ENCODE data around the gene IFNL4. TPM values are rescaled to one million over a fixed set of nuclear protein-coding genes. Genes with fewer than 3 reads are reported as not detected.

Gene IFNL4
- total and polyA plus RNA-seq, 2 donors from 2014 or later = not detected

DNA sequence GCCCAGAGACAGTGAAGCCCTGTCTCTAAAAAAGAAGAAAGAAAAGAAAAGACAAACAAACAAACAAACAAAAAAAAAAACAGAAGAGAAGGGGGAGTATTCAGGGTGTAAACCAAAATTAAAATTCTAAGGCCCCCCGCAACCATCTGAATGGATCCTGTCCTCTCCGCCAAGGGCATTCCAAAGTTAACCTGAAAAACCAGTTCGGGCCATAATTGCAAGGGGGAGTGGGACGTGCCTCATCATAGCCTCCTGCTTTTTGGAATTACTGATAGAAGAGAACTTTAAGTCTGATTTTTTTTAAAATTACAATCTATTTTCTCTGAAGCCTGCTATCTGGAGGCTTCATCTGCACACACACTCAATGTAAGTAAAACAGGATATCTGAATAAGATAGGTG lies 13.8 kb upstream of the IFNL4 start:
- H3K9ac ChIP-seq (ENCODE audit: low read length in 3 of 3) = no peak overlapping the region
- no peaks in the 10 kb centered on the region for H3K4me1 ChIP-seq (ENCODE audit: control insufficient read depth in 2 of 3, insufficient read depth in 2 of 3, low read depth in 1 of 3, low read length in 3 of 3)
- no peak overlapping the region for H3K27ac ChIP-seq (ENCODE audit: low read depth in 2 of 2, low read length in 2 of 2)
- TF ChIP-seq, protein P1, sequence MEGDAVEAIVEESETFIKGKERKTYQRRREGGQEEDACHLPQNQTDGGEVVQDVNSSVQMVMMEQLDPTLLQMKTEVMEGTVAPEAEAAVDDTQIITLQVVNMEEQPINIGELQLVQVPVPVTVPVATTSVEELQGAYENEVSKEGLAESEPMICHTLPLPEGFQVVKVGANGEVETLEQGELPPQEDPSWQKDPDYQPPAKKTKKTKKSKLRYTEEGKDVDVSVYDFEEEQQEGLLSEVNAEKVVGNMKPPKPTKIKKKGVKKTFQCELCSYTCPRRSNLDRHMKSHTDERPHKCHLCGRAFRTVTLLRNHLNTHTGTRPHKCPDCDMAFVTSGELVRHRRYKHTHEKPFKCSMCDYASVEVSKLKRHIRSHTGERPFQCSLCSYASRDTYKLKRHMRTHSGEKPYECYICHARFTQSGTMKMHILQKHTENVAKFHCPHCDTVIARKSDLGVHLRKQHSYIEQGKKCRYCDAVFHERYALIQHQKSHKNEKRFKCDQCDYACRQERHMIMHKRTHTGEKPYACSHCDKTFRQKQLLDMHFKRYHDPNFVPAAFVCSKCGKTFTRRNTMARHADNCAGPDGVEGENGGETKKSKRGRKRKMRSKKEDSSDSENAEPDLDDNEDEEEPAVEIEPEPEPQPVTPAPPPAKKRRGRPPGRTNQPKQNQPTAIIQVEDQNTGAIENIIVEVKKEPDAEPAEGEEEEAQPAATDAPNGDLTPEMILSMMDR (IDR thresholded peaks at IDR 0.05; ENCODE audit: borderline replicate concordance, extremely low read depth, insufficient read depth) = no peak
- intact Hi-C loops (cut with DNase I) = no loop called here
- no peaks in the 10 kb centered on the region for H3K9me3 ChIP-seq (ENCODE audit: control insufficient read depth in 2 of 3, insufficient read depth in 1 of 3, low read length in 3 of 3)
- H3K4me3 ChIP-seq (ENCODE audit: low read length in 3 of 3) = no peak overlapping the region
- no peaks in the 10 kb centered on the region for H3K36me3 ChIP-seq (ENCODE audit: control insufficient read depth in 2 of 3, insufficient read depth in 3 of 3, low read length in 3 of 3)
- FAIRE-seq (no peak), DNase-seq (peak in 1 of 5 donors; percentile 31)
- H3K27me3 ChIP-seq (ENCODE audit: control insufficient read depth, insufficient read depth, low read length) = peaks cover 22% of the 10 kb centered on the region

DNA sequence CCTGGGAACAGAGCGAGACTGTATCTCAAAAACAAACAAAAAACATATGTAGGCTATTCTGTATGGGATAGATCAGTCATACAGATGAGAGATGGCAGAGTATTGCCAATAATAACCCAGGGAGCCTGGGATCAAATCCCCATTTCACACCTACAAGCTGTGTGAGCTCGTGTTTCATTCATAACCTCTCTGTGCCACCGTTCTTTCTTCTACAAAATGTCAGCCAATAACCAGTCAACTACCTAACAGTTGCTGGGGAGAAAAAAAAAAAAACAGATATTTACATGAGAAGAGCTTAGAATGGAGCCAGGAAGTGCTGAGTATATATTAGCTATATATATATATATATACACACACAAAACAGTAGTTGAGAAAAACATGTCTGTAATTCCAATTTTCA lies 13.0 kb upstream of the IFNL4 start:
- Histone ChIP-seq H3K9me3 (ENCODE audit: control insufficient read depth in 2 of 3, insufficient read depth in 1 of 3, low read length in 3 of 3) (no peaks in the 10 kb centered on the region), H3K4me1 (ENCODE audit: control insufficient read depth in 2 of 3, insufficient read depth in 2 of 3, low read depth in 1 of 3, low read length in 3 of 3) (no peaks in the 10 kb centered on the region), H3K36me3 (ENCODE audit: control insufficient read depth in 2 of 3, insufficient read depth in 3 of 3, low read length in 3 of 3) (no peaks in the 10 kb centered on the region), H3K27ac (ENCODE audit: low read depth in 2 of 2, low read length in 2 of 2) (no peak overlapping the region), H3K9ac (ENCODE audit: low read length in 3 of 3) (no peak overlapping the region), H3K27me3 (ENCODE audit: control insufficient read depth, insufficient read depth, low read length) (peaks cover 22% of the 10 kb centered on the region), H3K4me3 (ENCODE audit: low read length in 3 of 3) (no peak overlapping the region)
- intact Hi-C loops (cut with DNase I) = no loop called here
- FAIRE-seq (no peak), DNase-seq (no peak)
- TF ChIP-seq, protein P1 (IDR thresholded peaks at IDR 0.05; ENCODE audit: borderline replicate concordance, extremely low read depth, insufficient read depth) = no peak

DNA sequence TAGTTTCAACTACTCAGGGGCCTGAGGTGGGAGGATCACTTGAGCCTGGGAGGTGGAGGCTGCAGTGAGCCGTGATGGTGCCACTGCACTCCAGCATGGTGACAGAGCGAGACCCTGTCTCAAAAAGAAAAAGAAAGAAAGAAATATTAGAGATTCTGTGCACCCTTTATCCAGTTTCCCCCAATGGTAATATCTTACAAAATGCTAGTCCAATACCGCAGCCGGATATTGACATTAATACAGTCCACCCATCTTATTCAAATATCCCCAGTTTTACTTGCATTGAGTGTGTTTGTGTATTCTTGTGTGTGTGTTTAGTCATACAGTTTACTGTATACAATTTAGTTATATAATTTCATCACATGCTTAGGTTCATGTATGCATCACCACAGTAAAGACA lies 8.6 kb upstream of the IFNL4 start:
- intact Hi-C loops (cut with DNase I) = no loop called here
- Histone ChIP-seq H3K4me3 (ENCODE audit: low read length in 3 of 3) (no peak overlapping the region), H3K9me3 (ENCODE audit: control insufficient read depth in 2 of 3, insufficient read depth in 1 of 3, low read length in 3 of 3) (no peaks in the 10 kb centered on the region), H3K4me1 (ENCODE audit: control insufficient read depth in 2 of 3, insufficient read depth in 2 of 3, low read depth in 1 of 3, low read length in 3 of 3) (no peaks in the 10 kb centered on the region), H3K36me3 (ENCODE audit: control insufficient read depth in 2 of 3, insufficient read depth in 3 of 3, low read length in 3 of 3) (no peaks in the 10 kb centered on the region), H3K27ac (ENCODE audit: low read depth in 2 of 2, low read length in 2 of 2) (no peak overlapping the region), H3K27me3 (ENCODE audit: control insufficient read depth, insufficient read depth, low read length) (peaks cover 4% of the 10 kb centered on the region), H3K9ac (ENCODE audit: low read length in 3 of 3) (no peak overlapping the region)
- DNase-seq (no peak), FAIRE-seq (no peak)
- TF ChIP-seq, protein P1 (IDR thresholded peaks at IDR 0.05; ENCODE audit: borderline replicate concordance, extremely low read depth, insufficient read depth) = no peak
